ENCODE measurements around the gene TOP1.
"Not testable (repeated sequence)": the region's sequence is repeated elsewhere in the genome, so short reads cannot be mapped to it uniquely, and the experiment has no call there.

TOP1 gene

GRCh38 chr20:41132388-41132775 is 103.8 kb downstream of the TOP1 start:
- not testable (repeated sequence) for DNase-seq, H3K4me3 Mint-ChIP-seq, H3K36me3 Mint-ChIP-seq, H3K9me3 Mint-ChIP-seq, H3K27me3 Mint-ChIP-seq, H3K27ac Mint-ChIP-seq
- peaks cover 33% of the 10 kb centered on the region for H3K4me1 Mint-ChIP-seq
- CTCF ChIA-PET: interaction anchor here (0.7 to 12.7 kb wide), 7 partner anchors 25 to 207 kb away, joined by 3 to 240 read pairs (median 4); no protein-coding TSS in a partner anchor

- Mint-ChIP-seq H3K4me3 (no peak overlapping the region), H3K4me1 (peaks cover 33% of the 10 kb centered on the region), H3K27me3 (no peaks in the 10 kb centered on the region), H3K9me3 (no peaks in the 10 kb centered on the region), H3K36me3 (peaks cover 9% of the 10 kb centered on the region), H3K27ac (no peak overlapping the region)
- DNase-seq: peak; percentile 54
- CTCF ChIA-PET: interaction anchor here (1.1 to 12.7 kb wide), 19 partner anchors 9 to 208 kb away, joined by 4 to 240 read pairs (median 11); partner anchors contain the start of gene LPIN3
Observed at GRCh38 chr20:41133709-41134361, 105.2 kb downstream of the TOP1 start.

- H3K36me3 Mint-ChIP-seq: peaks cover 14% of the 10 kb centered on the region
- H3K27ac Mint-ChIP-seq: no peak overlapping the region
- no peaks in the 10 kb centered on the region for H3K27me3 Mint-ChIP-seq
- H3K4me3 Mint-ChIP-seq: no peak overlapping the region
- CTCF ChIA-PET: interaction anchor here (0.7 to 12.7 kb wide), 30 partner anchors 9 to 207 kb away, joined by 3 to 240 read pairs (median 8); partner anchors contain the start of gene LPIN3
- H3K4me1 Mint-ChIP-seq: peaks cover 34% of the 10 kb centered on the region
- peak; percentile 19 for DNase-seq
- no peaks in the 10 kb centered on the region for H3K9me3 Mint-ChIP-seq
Observed at GRCh38 chr20:41134362-41135186, 106.0 kb downstream of the TOP1 start.

GRCh38 chr20:41135187-41135887 is 106.7 kb downstream of the TOP1 start:
- Mint-ChIP-seq H3K27me3 (no peaks in the 10 kb centered on the region), H3K4me1 (peaks cover 40% of the 10 kb centered on the region), H3K4me3 (peak overlapping the region; percentile 79), H3K27ac (peak overlapping the region; percentile 89), H3K36me3 (peaks cover 21% of the 10 kb centered on the region), H3K9me3 (no peaks in the 10 kb centered on the region)
- CTCF ChIA-PET: interaction anchor here (0.7 to 12.7 kb wide), 30 partner anchors 8 to 275 kb away, joined by 3 to 240 read pairs (median 8); partner anchors contain the start of gene LPIN3
- DNase-seq: peak; percentile 74

GRCh38 chr20:41135888-41136679 is 107.5 kb downstream of the TOP1 start:
- DNase-seq: peak; percentile 19
- CTCF ChIA-PET: interaction anchor here (0.9 to 12.7 kb wide), 24 partner anchors 8 to 275 kb away, joined by 3 to 240 read pairs (median 10); partner anchors contain the start of gene LPIN3
- H3K4me1 Mint-ChIP-seq: peaks cover 47% of the 10 kb centered on the region
- peaks cover 28% of the 10 kb centered on the region for H3K36me3 Mint-ChIP-seq
- H3K4me3 Mint-ChIP-seq: peak overlapping the region; percentile 79
- H3K27ac Mint-ChIP-seq: peak overlapping the region; percentile 89
- H3K9me3 Mint-ChIP-seq: no peaks in the 10 kb centered on the region
- H3K27me3 Mint-ChIP-seq: no peaks in the 10 kb centered on the region

- Mint-ChIP-seq H3K4me3 (peak within 1 kb of the TSS; percentile 84), H3K36me3 (peaks cover 33% of the 10 kb centered on the region), H3K27ac (peak within 1 kb of the TSS; percentile 92), H3K4me1 (peaks cover 54% of the 10 kb centered on the region), H3K9me3 (no peaks in the 10 kb centered on the region), H3K27me3 (no peaks in the 10 kb centered on the region)
- CTCF ChIA-PET: interaction anchor here (0.7 to 12.7 kb wide), 12 partner anchors 20 to 274 kb away, joined by 3 to 240 read pairs (median 14); no protein-coding TSS in a partner anchor
- peak; percentile 88 for DNase-seq
Observed at GRCh38 chr20:41136680-41137613, 108.3 kb downstream of the TOP1 start, which contains the start of gene PLCG1. Gene PLCG1, plus strand, starts transcription at chr20:41137543. Its CDS starts 99 bp downstream, at chr20:41137642.

- H3K36me3 Mint-ChIP-seq: peaks cover 37% of the 10 kb centered on the region
- H3K27me3 Mint-ChIP-seq: no peaks in the 10 kb centered on the region
- CTCF ChIA-PET: interaction anchor here (0.7 to 12.7 kb wide), 5 partner anchors 19 to 147 kb away, joined by 3 to 240 read pairs (median 5); no protein-coding TSS in a partner anchor
- H3K9me3 Mint-ChIP-seq: no peaks in the 10 kb centered on the region
- H3K4me3 Mint-ChIP-seq: peak overlapping the region; percentile 84
- DNase-seq: peak; percentile 82
- H3K27ac Mint-ChIP-seq: peak overlapping the region; percentile 92
- H3K4me1 Mint-ChIP-seq: peaks cover 63% of the 10 kb centered on the region
Observed at GRCh38 chr20:41137614-41138474, 109.2 kb downstream of the TOP1 start.

GRCh38 chr20:41138475-41139226 is 110.0 kb downstream of the TOP1 start:
- peaks cover 40% of the 10 kb centered on the region for H3K36me3 Mint-ChIP-seq
- H3K27ac Mint-ChIP-seq: peak overlapping the region; percentile 92
- CTCF ChIA-PET: interaction anchor here (1.6 to 12.7 kb wide), 4 partner anchors 19 to 148 kb away, joined by 4 to 240 read pairs (median 7); no protein-coding TSS in a partner anchor
- peaks cover 68% of the 10 kb centered on the region for H3K4me1 Mint-ChIP-seq
- H3K9me3 Mint-ChIP-seq: no peaks in the 10 kb centered on the region
- DNase-seq: peak; percentile 61
- peak overlapping the region; percentile 84 for H3K4me3 Mint-ChIP-seq
- H3K27me3 Mint-ChIP-seq: no peaks in the 10 kb centered on the region

- Mint-ChIP-seq H3K36me3 (peaks cover 47% of the 10 kb centered on the region), H3K9me3 (no peaks in the 10 kb centered on the region), H3K4me3 (peak overlapping the region; percentile 84), H3K27me3 (no peaks in the 10 kb centered on the region), H3K4me1 (peaks cover 71% of the 10 kb centered on the region), H3K27ac (peak overlapping the region; percentile 92)
- DNase-seq: peak; percentile 53
- CTCF ChIA-PET: interaction anchor here (1.2 to 12.7 kb wide), 5 partner anchors 18 to 149 kb away, joined by 4 to 240 read pairs (median 5); no protein-coding TSS in a partner anchor
Observed at GRCh38 chr20:41139227-41140093, 110.8 kb downstream of the TOP1 start.
